ENCODE measurements around the gene ADAMTSL4. TPM values are rescaled to one million over a fixed set of nuclear protein-coding genes. Genes with fewer than 3 reads are reported as not detected.
A peak's percentile ranks its signal among the peaks of the same experiment; 100 is the strongest.
"Not testable (repeated sequence)": the region's sequence is repeated elsewhere in the genome, so short reads cannot be mapped to it uniquely, and the experiment has no call there.

The ADAMTSL4 gene
- total and polyA plus RNA-seq, 11 donors: 19.2 to 69.0 (median 41.1) TPM

DNA sequence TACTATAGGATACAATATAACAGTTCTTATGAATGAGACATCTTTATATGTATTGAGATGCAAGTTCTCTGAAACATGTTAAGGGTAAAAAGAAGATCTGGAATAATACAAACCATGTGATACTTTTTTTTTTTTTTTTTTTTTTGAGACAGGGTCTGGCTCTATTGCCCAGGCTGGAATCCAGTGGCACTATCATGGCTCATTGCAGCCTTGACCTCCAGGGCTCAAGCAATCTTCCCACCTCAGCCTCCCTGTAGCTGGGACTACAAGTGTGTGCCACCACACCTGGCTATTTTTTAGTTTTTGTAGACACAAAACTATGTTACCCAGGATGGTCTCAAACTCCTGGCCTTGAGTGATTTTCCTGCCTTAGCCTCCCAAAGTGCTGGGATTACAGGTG is 52.3 kb downstream of the ADAMTSL4 start:
- ATAC-seq (no peak), DNase-seq (no peak)
- Histone ChIP-seq H3K27me3 (no peaks in the 10 kb centered on the region), H3K9me3 (no peaks in the 10 kb centered on the region), H3K27ac (no peak overlapping the region), H3K4me3 (no peak overlapping the region), H3K4me1 (peaks cover 0 to 19% (median 11%) of the 10 kb centered on the region in 12 donors), H3K36me3 (peaks cover 0 to 18% (median 0%) of the 10 kb centered on the region in 9 donors)
- no peak for TF ChIP-seq POLR2A (IDR thresholded peaks at IDR 0.05)
- TF ChIP-seq, protein P1, sequence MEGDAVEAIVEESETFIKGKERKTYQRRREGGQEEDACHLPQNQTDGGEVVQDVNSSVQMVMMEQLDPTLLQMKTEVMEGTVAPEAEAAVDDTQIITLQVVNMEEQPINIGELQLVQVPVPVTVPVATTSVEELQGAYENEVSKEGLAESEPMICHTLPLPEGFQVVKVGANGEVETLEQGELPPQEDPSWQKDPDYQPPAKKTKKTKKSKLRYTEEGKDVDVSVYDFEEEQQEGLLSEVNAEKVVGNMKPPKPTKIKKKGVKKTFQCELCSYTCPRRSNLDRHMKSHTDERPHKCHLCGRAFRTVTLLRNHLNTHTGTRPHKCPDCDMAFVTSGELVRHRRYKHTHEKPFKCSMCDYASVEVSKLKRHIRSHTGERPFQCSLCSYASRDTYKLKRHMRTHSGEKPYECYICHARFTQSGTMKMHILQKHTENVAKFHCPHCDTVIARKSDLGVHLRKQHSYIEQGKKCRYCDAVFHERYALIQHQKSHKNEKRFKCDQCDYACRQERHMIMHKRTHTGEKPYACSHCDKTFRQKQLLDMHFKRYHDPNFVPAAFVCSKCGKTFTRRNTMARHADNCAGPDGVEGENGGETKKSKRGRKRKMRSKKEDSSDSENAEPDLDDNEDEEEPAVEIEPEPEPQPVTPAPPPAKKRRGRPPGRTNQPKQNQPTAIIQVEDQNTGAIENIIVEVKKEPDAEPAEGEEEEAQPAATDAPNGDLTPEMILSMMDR (IDR thresholded peaks at IDR 0.05): no peak
- intact Hi-C loops (cut with DNase I): no loop called here

DNA sequence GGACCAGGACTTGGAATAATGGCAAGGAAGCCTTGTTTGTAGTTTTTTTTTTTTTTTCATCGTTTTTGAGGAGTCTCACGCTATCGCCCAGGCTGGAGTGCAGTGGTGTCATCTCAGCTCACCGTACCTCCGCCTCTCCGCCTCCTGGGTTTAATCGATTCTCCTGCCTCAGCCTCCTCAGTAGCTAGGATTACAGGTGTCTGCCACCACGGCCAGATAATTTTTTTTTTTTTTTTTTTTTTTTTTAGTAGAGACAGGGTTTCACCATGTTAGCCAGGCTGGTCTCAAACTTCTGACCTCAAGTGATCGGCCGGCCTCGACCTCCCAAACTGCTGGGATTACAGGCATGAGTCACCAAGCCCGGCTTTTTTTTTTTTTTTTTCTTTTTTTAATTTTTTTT is 53.2 kb downstream of the ADAMTSL4 start:
- H3K36me3 ChIP-seq: peaks cover 0 to 18% (median 0%) of the 10 kb centered on the region in 9 donors
- ATAC-seq; H3K4me3 ChIP-seq; H3K9me3 ChIP-seq; DNase-seq; intact Hi-C loops (cut with DNase I); H3K27me3 ChIP-seq; H3K27ac ChIP-seq: not testable (repeated sequence)
- peaks cover 0 to 19% (median 11%) of the 10 kb centered on the region in 12 donors for H3K4me1 ChIP-seq
- 95 to 98% (median 96%) methylated on average over 12 of the region's 12 CpGs for WGBS, 4 donors

DNA sequence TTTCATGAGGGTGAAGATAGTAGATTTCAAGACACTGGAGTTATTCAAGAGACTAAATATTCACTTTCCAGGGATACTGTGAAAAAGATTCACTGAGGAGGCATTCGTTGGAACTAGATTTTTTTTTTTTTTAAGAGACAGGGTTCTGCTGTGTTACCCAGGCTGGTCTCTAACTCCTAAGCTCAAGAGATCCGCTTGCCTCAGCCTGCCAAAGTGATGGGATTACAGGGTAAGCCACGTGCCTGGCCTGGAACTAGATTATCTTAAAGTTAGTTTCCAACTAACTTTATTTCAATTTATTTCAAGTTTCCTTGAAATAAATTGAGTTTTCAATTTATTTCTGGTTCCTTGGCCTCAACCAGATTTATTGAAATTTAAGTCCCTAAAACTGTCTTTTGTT is 54.5 kb downstream of the ADAMTSL4 start:
- intact Hi-C loops (cut with DNase I): loop anchor here in 1 of 10 donors (2.0 kb wide), 1 partner anchor 23 kb away; no protein-coding TSS in a partner anchor
- peaks cover 0 to 19% (median 11%) of the 10 kb centered on the region in 12 donors for H3K4me1 ChIP-seq
- ATAC-seq (no peak), DNase-seq (no peak)
- peaks cover 0 to 18% (median 0%) of the 10 kb centered on the region in 9 donors for H3K36me3 ChIP-seq
- no peak for TF ChIP-seq POLR2A (IDR thresholded peaks at IDR 0.05)
- TF ChIP-seq, protein P1 (IDR thresholded peaks at IDR 0.05): no peak
- H3K4me3 ChIP-seq: no peak overlapping the region
- H3K9me3 ChIP-seq: no peaks in the 10 kb centered on the region
- peak overlapping the region in 9 of 12 donors; percentile 34 to 90 (median 81) for H3K27ac ChIP-seq
- no peaks in the 10 kb centered on the region for H3K27me3 ChIP-seq
- WGBS, 4 donors: 89 to 93% (median 90%) methylated on average over 3 of the region's 3 CpGs

DNA sequence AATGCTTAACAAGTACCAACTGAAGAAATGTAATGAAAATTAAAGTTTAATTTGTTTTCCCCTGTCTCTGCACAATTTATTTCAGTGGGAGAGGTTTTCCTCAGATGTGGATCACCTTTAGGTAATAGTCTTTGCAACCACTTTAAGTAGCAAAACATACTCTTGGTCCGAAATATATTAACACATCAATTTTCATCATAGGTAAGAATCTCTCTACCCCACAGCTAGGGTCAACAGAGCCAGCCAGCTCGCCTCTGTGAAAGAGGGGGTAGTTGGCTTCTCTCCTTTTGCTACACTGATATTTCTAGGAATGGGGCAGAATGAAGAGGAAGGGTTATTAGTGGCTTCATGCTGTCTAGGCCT is 55.0 kb downstream of the ADAMTSL4 start:
- Histone ChIP-seq H3K9me3 (no peaks in the 10 kb centered on the region), H3K27ac (peak overlapping the region; percentile 3 to 90 (median 78)), H3K4me3 (no peak overlapping the region), H3K27me3 (no peaks in the 10 kb centered on the region), H3K4me1 (peaks cover 0 to 22% (median 14%) of the 10 kb centered on the region in 12 donors), H3K36me3 (peaks cover 0 to 18% (median 0%) of the 10 kb centered on the region in 9 donors)
- intact Hi-C loops (cut with DNase I): loop anchor here in 1 of 10 donors (2.0 kb wide), 1 partner anchor 23 kb away; no protein-coding TSS in a partner anchor
- DNase-seq: no peak
- TF ChIP-seq POLR2A (IDR thresholded peaks at IDR 0.05): no peak
- TF ChIP-seq, protein P1 (IDR thresholded peaks at IDR 0.05): no peak
- no peak for ATAC-seq
- WGBS, 4 donors: 95 to 100% (median 97%) methylated on average over 2 of the region's 2 CpGs

DNA sequence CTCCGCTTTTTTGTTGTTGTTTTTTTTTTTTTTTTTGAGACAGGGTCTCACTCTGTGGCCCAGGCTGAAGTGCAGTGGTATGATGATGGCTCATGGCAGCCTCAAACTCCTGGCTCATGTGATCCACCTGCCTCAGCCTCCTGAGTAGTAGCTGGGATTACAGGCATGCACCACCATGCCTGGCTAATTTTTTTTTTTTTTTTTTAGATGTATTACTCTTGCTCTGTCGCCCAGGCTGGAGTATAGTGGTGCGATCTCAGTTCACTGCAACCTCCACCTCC is 56.2 kb downstream of the ADAMTSL4 start:
- not testable (repeated sequence) for H3K36me3 ChIP-seq, DNase-seq, H3K9me3 ChIP-seq, ATAC-seq, H3K27me3 ChIP-seq, H3K4me3 ChIP-seq
- intact Hi-C loops (cut with DNase I): loop anchor here in 1 of 10 donors (2.0 kb wide), 1 partner anchor 25 kb away; no protein-coding TSS in a partner anchor
- 96 to 100% (median 97%) methylated on average over 3 of the region's 3 CpGs for WGBS, 4 donors
- H3K4me1 ChIP-seq: peaks cover 3 to 34% (median 20%) of the 10 kb centered on the region in 12 donors
- H3K27ac ChIP-seq: peak overlapping the region in 5 of 12 donors; percentile 76 to 90 (median 81)
